ENCODE measurements around the gene CALR3. TPM values are rescaled to one million over a fixed set of nuclear protein-coding genes. Genes with fewer than 3 reads are reported as not detected.
A peak's percentile ranks its signal among the peaks of the same experiment; 100 is the strongest.

Gene CALR3
- total and polyA plus RNA-seq, 7 donors = not detected

DNA sequence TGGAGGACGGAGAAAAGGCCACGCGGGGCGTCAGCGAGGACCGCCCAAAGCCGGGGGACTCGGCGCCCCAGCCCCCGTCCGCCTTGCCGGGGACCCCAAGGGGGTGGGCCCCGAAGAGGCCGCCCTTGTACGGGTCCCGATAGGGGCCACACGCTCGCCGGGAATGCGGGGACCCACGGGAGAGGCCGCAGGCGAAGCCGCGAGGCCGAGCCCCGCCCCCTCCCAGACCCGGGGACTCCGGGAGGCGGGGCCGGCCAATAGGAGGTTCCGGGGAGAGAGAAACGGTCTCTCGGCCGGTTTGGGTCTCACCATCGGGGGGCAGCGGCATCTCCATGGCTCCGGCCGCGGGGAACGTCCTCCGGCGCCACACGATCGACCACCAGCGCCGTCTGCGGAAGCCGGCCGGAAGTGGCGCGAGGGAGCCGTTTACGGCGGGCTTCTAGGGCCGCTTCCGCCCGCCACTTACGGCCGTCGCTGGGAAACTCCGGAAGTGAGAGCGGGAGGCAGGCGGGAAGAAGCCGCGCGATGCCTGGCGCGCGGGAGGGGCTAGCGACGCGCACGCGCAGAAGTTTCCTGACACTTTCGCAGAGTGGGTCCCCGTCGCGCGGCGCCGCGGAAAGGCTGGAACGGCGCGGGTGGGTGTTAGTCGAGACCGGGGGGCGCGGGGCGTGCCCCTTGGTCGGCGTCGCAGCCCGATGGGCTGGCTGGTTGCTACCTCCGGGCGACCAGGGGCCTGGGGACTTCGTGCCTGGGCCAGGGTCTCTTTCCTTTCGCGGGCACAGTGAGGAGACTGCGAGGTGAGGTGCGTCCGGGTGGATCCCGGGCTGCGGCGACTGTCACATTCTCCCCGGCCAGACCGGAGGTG is 46.3 kb upstream of the CALR3 start, which contains the start of gene CHERP:
Gene CHERP (minus strand): TSS at position 393 of the 865 bp plus-strand sequence. CDS start 59 bp downstream, at position 334.
- 0% methylated on average over 108 of the region's 108 CpGs for WGBS, 2 donors
- Histone ChIP-seq H3K36me3 (peaks cover 0 to 25% (median 0%) of the 10 kb centered on the region in 4 donors), H3K9me3 (no peaks in the 10 kb centered on the region), H3K4me1 (peaks cover 0 to 63% (median 49%) of the 10 kb centered on the region in 4 donors), H3K4me3 (peak within 1 kb of the TSS; percentile 75 to 86 (median 78)), H3K27me3 (no peaks in the 10 kb centered on the region), H3K27ac (peak within 1 kb of the TSS; percentile 86 to 93 (median 88))
- TF ChIP-seq CTCF (IDR thresholded peaks at IDR 0.05) = no peak
- peak in 1 of 4 donors; percentile 70 for TF ChIP-seq EP300 (IDR thresholded peaks at IDR 0.05)
- peak; percentile 70 to 79 for TF ChIP-seq POLR2A (IDR thresholded peaks at IDR 0.05)
- TF ChIP-seq POLR2AphosphoS5 (IDR thresholded peaks at IDR 0.05) = peak; percentile 91 to 97 (median 94)
- intact Hi-C loops (cut with DNase I) = loop anchor here (2.0 kb wide), 2 partner anchors 29 to 87 kb away; partner anchors contain the start of gene MED26
- peak; percentile 96 for DNase-seq

DNA sequence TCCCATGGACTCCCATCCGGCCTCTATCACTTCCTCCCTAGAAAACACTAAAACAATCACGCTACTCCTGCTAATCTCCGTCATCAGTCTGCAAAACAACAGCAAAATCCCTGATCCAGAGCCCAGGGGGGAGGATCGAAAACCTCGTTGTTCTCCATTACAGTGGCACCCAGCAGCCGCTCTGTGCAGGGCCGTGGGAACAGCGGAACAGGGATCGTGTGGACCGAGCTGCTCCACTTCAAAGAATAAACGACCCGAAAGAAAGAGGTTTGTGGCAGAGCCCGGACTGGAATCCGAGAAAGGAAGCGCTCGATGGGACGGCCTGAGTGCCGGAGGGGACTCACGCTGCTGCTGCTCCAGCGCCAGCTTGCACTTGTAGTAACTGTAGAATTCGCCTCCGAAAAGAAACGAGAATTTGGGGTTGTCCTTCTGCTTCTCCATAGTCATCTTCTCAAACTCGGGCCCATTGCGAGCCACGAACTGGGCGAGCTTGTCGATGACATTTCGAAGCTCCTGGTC is 45.6 kb upstream of the CALR3 start:
- intact Hi-C loops (cut with DNase I) = loop anchor here (2.0 kb wide), 2 partner anchors 29 to 87 kb away; partner anchors contain the start of gene MED26

DNA sequence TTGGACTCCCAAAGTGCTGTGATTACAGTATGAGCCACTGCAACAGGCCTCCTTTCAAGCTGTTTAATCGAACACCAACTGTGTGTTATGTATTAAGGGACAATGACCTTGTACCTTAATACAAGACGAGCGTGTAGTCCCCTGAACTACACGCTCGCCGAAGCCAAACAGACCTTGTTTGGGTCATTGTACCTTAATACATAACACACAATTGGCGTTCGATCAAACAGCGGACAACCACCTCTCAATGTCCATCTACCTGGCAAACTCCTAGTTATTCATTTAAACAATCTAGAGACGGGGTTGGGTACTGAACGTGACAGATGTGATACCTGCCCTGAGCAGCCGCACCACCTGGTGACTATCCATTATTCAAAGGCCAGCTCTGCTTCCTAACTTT is 45.0 kb upstream of the CALR3 start:
- H3K36me3 ChIP-seq = peaks cover 0 to 39% (median 2%) of the 10 kb centered on the region in 4 donors
- no peak for DNase-seq
- H3K9me3 ChIP-seq = no peaks in the 10 kb centered on the region
- intact Hi-C loops (cut with DNase I) = no loop called here
- WGBS, 2 donors = 80 to 87% methylated on average over 12 of the region's 12 CpGs
- H3K27ac ChIP-seq = peak overlapping the region in 1 of 4 donors; percentile 86
- no peaks in the 10 kb centered on the region for H3K27me3 ChIP-seq
- peak overlapping the region in 3 of 4 donors; percentile 75 to 86 (median 80) for H3K4me3 ChIP-seq
- peaks cover 0 to 65% (median 49%) of the 10 kb centered on the region in 4 donors for H3K4me1 ChIP-seq
- no peak for TF ChIP-seq CTCF (IDR thresholded peaks at IDR 0.05)
- TF ChIP-seq EP300 (IDR thresholded peaks at IDR 0.05) = no peak
- TF ChIP-seq POLR2AphosphoS5 (IDR thresholded peaks at IDR 0.05) = no peak
- no peak for TF ChIP-seq POLR2A (IDR thresholded peaks at IDR 0.05)

More for the DNA sequence above, 45.6 kb upstream of the CALR3 start:
- DNase-seq = no peak
- no peaks in the 10 kb centered on the region for H3K27me3 ChIP-seq
- H3K36me3 ChIP-seq = peaks cover 0 to 32% (median 0%) of the 10 kb centered on the region in 4 donors
- H3K4me1 ChIP-seq = peaks cover 0 to 65% (median 49%) of the 10 kb centered on the region in 4 donors
- TF ChIP-seq POLR2A (IDR thresholded peaks at IDR 0.05) = no peak
- TF ChIP-seq CTCF (IDR thresholded peaks at IDR 0.05) = no peak
- no peak for TF ChIP-seq EP300 (IDR thresholded peaks at IDR 0.05)
- no peak for TF ChIP-seq POLR2AphosphoS5 (IDR thresholded peaks at IDR 0.05)
- H3K4me3 ChIP-seq = peak overlapping the region; percentile 75 to 86 (median 78)
- 1% methylated on average over 29 of the region's 29 CpGs for WGBS, 2 donors
- H3K9me3 ChIP-seq = no peaks in the 10 kb centered on the region
- peak overlapping the region; percentile 86 to 93 (median 88) for H3K27ac ChIP-seq

- intact Hi-C loops (cut with DNase I) = no loop called here
- H3K4me3 ChIP-seq = no peak overlapping the region
- no peaks in the 10 kb centered on the region for H3K27me3 ChIP-seq
- DNase-seq = no peak
- no peaks in the 10 kb centered on the region for H3K9me3 ChIP-seq
- TF ChIP-seq CTCF (IDR thresholded peaks at IDR 0.05) = no peak
- no peak for TF ChIP-seq POLR2A (IDR thresholded peaks at IDR 0.05)
- peaks cover 0 to 43% (median 37%) of the 10 kb centered on the region in 4 donors for H3K4me1 ChIP-seq
- H3K36me3 ChIP-seq = peaks cover 26 to 76% (median 33%) of the 10 kb centered on the region in 4 donors
- no peak overlapping the region for H3K27ac ChIP-seq
- 94% methylated on average over 13 of the region's 13 CpGs for WGBS, 2 donors
These were observed 41.1 kb upstream of the CALR3 start for GRCh38 chr19:16537111-16537510.
